ENCODE measurements around the gene STYXL1.

STYXL1 gene

GRCh38 chr7:75977743-75978142 is 70.1 kb downstream of the STYXL1 start:
- no peak overlapping the region for H3K4me3 ChIP-seq (replicated peaks; ENCODE audit: low read depth, low read length)
- TF ChIP-seq, protein P1, sequence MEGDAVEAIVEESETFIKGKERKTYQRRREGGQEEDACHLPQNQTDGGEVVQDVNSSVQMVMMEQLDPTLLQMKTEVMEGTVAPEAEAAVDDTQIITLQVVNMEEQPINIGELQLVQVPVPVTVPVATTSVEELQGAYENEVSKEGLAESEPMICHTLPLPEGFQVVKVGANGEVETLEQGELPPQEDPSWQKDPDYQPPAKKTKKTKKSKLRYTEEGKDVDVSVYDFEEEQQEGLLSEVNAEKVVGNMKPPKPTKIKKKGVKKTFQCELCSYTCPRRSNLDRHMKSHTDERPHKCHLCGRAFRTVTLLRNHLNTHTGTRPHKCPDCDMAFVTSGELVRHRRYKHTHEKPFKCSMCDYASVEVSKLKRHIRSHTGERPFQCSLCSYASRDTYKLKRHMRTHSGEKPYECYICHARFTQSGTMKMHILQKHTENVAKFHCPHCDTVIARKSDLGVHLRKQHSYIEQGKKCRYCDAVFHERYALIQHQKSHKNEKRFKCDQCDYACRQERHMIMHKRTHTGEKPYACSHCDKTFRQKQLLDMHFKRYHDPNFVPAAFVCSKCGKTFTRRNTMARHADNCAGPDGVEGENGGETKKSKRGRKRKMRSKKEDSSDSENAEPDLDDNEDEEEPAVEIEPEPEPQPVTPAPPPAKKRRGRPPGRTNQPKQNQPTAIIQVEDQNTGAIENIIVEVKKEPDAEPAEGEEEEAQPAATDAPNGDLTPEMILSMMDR (IDR thresholded peaks at IDR 0.05; ENCODE audit: low read depth, low read length, missing control alignments) = no peak
- no peak for DNase-seq (ENCODE audit: extremely low read depth, low read depth)

GRCh38 chr7:75971961-75972763 is 75.6 kb downstream of the STYXL1 start:
- TF ChIP-seq, protein P1 (IDR thresholded peaks at IDR 0.05; ENCODE audit: low read depth, low read length, missing control alignments) = no peak
- no peak for DNase-seq (ENCODE audit: extremely low read depth, low read depth)
- no peak overlapping the region for H3K4me3 ChIP-seq (replicated peaks; ENCODE audit: low read depth, low read length)

DNA sequence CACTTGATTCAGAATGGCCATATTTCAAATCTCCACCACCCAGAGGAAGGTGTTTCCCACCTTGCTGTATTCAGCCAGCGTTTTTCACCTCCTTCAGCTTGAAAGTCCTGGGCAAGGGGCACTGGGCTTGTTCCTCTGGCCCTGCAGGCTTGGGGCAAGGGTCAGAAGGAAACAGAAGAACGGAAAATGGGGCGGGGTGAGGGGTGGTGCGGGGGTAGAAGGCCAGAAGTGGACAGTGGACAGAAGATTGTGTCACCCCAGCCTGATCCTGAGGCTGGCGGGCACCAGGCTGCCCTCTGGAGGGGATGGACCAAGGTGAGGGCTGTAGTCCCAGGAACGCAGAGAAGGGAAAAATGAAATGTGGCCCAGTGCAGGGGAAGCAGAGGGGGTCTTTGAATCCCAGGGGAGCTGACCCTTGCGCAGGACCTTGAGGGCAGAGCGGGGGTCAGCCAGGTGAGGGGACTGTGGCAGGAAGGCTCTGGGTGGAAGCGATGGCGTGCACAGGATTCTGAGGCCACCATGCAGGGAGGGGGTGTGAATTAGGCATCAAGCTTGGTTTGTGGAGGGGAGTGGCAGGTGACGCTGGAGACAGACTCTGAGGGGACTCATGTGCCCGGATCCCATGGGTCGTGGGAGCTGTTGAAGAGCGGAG is 76.4 kb downstream of the STYXL1 start:
- no peak for DNase-seq (ENCODE audit: extremely low read depth, low read depth)
- H3K4me3 ChIP-seq (replicated peaks; ENCODE audit: low read depth, low read length) = no peak overlapping the region
- TF ChIP-seq, protein P1 (IDR thresholded peaks at IDR 0.05; ENCODE audit: low read depth, low read length, missing control alignments) = no peak

- no peak overlapping the region for H3K4me3 ChIP-seq (replicated peaks; ENCODE audit: low read depth, low read length)
- TF ChIP-seq, protein P1 (IDR thresholded peaks at IDR 0.05; ENCODE audit: low read depth, low read length, missing control alignments) = no peak
- DNase-seq (ENCODE audit: extremely low read depth, low read depth) = no peak
Observed at GRCh38 chr7:75969704-75970498, 77.9 kb downstream of the STYXL1 start.

GRCh38 chr7:75969182-75969581 is 78.6 kb downstream of the STYXL1 start:
- DNase-seq (ENCODE audit: extremely low read depth, low read depth) = no peak
- TF ChIP-seq, protein P1 (IDR thresholded peaks at IDR 0.05; ENCODE audit: low read depth, low read length, missing control alignments) = no peak
- H3K4me3 ChIP-seq (replicated peaks; ENCODE audit: low read depth, low read length) = no peak overlapping the region

GRCh38 chr7:75968561-75969001 is 79.2 kb downstream of the STYXL1 start:
- H3K4me3 ChIP-seq (replicated peaks; ENCODE audit: low read depth, low read length) = no peak overlapping the region
- DNase-seq (ENCODE audit: extremely low read depth, low read depth) = no peak
- TF ChIP-seq, protein P1 (IDR thresholded peaks at IDR 0.05; ENCODE audit: low read depth, low read length, missing control alignments) = no peak
